ENCODE data around the gene CFD. TPM values are rescaled to one million over a fixed set of nuclear protein-coding genes. Genes with fewer than 3 reads are reported as not detected.

The CFD gene
- polyA plus RNA-seq, 1 of the 3 experiments (the other 2 are of a cell fraction), result 2.5 TPM

GRCh38 chr19:873561-874041 lies 14.1 kb downstream of the CFD start:
- TF ChIP-seq TAF1 (IDR thresholded peaks at IDR 0.05; ENCODE audit: borderline replicate concordance, low read depth, low read length) (no peak), EP300 (IDR thresholded peaks at IDR 0.05; ENCODE audit: borderline replicate concordance in 1 of 2, low read depth in 1 of 2, low read length in 1 of 2) (no peak), GATA2 (CRISPR knock-in tag; IDR thresholded peaks at IDR 0.05) (no peak), RAD21 (IDR thresholded peaks at IDR 0.05; ENCODE audit: low read length) (no peak), RFX5 (IDR thresholded peaks at IDR 0.05; ENCODE audit: low read length) (no peak), TCF12 (IDR thresholded peaks at IDR 0.05) (no peak), NFIC (IDR thresholded peaks at IDR 0.05; ENCODE audit: borderline replicate concordance) (no peak), ZBTB33 (IDR thresholded peaks at IDR 0.05; ENCODE audit: borderline replicate concordance, low read depth) (no peak), TEAD4 (IDR thresholded peaks at IDR 0.05; ENCODE audit: borderline replicate concordance, insufficient read depth) (no peak), RXRA (IDR thresholded peaks at IDR 0.05; ENCODE audit: borderline replicate concordance, low read depth) (no peak), POLR2AphosphoS5 (IDR thresholded peaks at IDR 0.05; ENCODE audit: low read depth, low read length) (no peak), FOSL2 (IDR thresholded peaks at IDR 0.05; ENCODE audit: borderline replicate concordance, low read depth) (no peak), USF2 (IDR thresholded peaks at IDR 0.05; ENCODE audit: borderline replicate concordance, low read depth, low read length) (no peak), RCOR1 (IDR thresholded peaks at IDR 0.05; ENCODE audit: low read length) (no peak), REST (IDR thresholded peaks at IDR 0.05; ENCODE audit: low read depth, low read length) (no peak), NRF1 (IDR thresholded peaks at IDR 0.05; ENCODE audit: low read depth, low read length) (no peak), CTCF (IDR thresholded peaks at IDR 0.05) (no peak), CHD2 (IDR thresholded peaks at IDR 0.05; ENCODE audit: low read length, partially characterized antibody) (no peak)
- Histone ChIP-seq H3K4me1 (ENCODE audit: control insufficient read depth in 1 of 2, insufficient read depth in 2 of 2, low read depth in 1 of 2, low read length in 1 of 2) (peaks cover 4 to 16% of the 10 kb centered on the region in 2 experiments; a peak in 2 of 4 replicates), H4K20me1 (ENCODE audit: insufficient read depth) (no peaks in the 10 kb centered on the region), H3K4me2 (no peak overlapping the region), H3K79me2 (ENCODE audit: insufficient read depth) (no peaks in the 10 kb centered on the region), H3K9me3 (no peaks in the 10 kb centered on the region), H3K27me3 (ENCODE audit: insufficient read depth) (no peaks in the 10 kb centered on the region), H3K27ac (ENCODE audit: low read depth in 2 of 2, low read length in 1 of 2) (no peak overlapping the region; a peak in 1 of 4 replicates), H3K36me3 (replicated peaks in 1 of 2; ENCODE audit: control insufficient read depth in 1 of 2, insufficient read depth in 2 of 2, low read length in 1 of 2) (peaks cover 3 to 41% of the 10 kb centered on the region in 2 experiments), H2AFZ (ENCODE audit: low read depth) (no peak overlapping the region), H3K4me3 (ENCODE audit: low read depth in 2 of 2, low read length in 1 of 2) (no peak overlapping the region), H3F3A (replicated peaks; ENCODE audit: insufficient read depth) (peaks cover 22% of the 10 kb centered on the region), H3K9ac (no peak overlapping the region), H3K9me2 (no peaks in the 10 kb centered on the region)
- ChIA-PET CTCF (interaction anchor here (1.2 kb wide), 1 partner anchor 10 kb away, joined by 3 read pairs; no protein-coding TSS in a partner anchor), POLR2A (no interaction called here)
- DNase-seq, result no peak
- WGBS (ENCODE audit: low lambda C conversion rate), result no CpG with 5 or more reads among the region's 22 CpGs

All from SK-N-SH (cell line).